HepG2 (cell line): ENCODE results near the gene SNCA. TPM values are rescaled to one million over a fixed set of nuclear protein-coding genes. Genes with fewer than 3 reads are reported as not detected.

Experiments
- ATAC-seq: fragments of 200-7000 bp; cut with Tn5 transposase; 3 replicates; pipeline ENCODE4 v1.9.1; 2020; ENCODE audit warnings: mild to moderate bottlenecking, moderate library complexity
- BruUV-seq: library from RNA; stranded (reverse); fragments of 400-500 nt; replicated peaks from 2 replicates; lab custom pipeline; 2021; lab: Mats Ljungman, UMichigan
- CTCF ChIA-PET: fragments of 300-600 bp; formaldehyde crosslinking; extraction: SDS; loops from one replicate; lab custom pipeline; 2021; ENCODE audit warnings: low total read pairs, inconsistent platforms, low intra/inter-chr PET ratio; lab: Yijun Ruan, JAX
- POLR2A ChIA-PET: fragments of 350-600 bp; sonication (Branson Sonifier 250); formaldehyde crosslinking; loops from one replicate; lab custom pipeline; 2020; ENCODE audit warnings: antibody characterized with exemption, inconsistent platforms; lab: Yijun Ruan, JAX
- DNase-seq: peaks from one replicate; pipeline ENCODE4 v3.0.0-alpha.2; 2015; ENCODE audit warnings: low spot score
- FAIRE-seq: peaks from 3 replicates; lab custom pipeline; 2011; peaks lifted over from hg19 to GRCh38; lab: Jason Lieb, UNC
- H2AFZ ChIP-seq: one replicate; pipeline ENCODE4 v1.6.1; 2011; ENCODE audit warnings: low read length, inconsistent platforms
- H3K27ac ChIP-seq: fragments of 300-600 bp; 3 replicates; pipeline ENCODE4 v1.8.0; 2011; ENCODE audit warnings: mixed run types, mild to moderate bottlenecking, mixed read lengths, low read length, inconsistent platforms; ENCODE audit not compliant: insufficient read depth; ENCODE audit errors: extremely low read length
- H3K27me3 ChIP-seq, 2 experiments: fragments of 200-600 bp in 1 of 2; 2 replicates in 1 of 2; 3 replicates in 1 of 2; pipeline versions ENCODE4 v1.6.0 to v1.8.0; 2011; ENCODE audit warnings: low read length in 2 of 2, mild to moderate bottlenecking in 2 of 2, moderate library complexity in 2 of 2, inconsistent platforms in 1 of 2; ENCODE audit not compliant: insufficient read depth in 2 of 2, control insufficient read depth in 1 of 2
- H3K36me3 ChIP-seq, 2 experiments: fragments of 200-600 bp in 1 of 2; replicated peaks in 1 of 2; 2 replicates in 1 of 2; 3 replicates in 1 of 2; pipeline versions ENCODE4 v1.5.1 to v1.8.0; 2011; ENCODE audit warnings: low read length in 2 of 2, inconsistent platforms in 1 of 2; ENCODE audit not compliant: insufficient read depth in 2 of 2, control insufficient read depth in 1 of 2
- H3K4me1 ChIP-seq: 2 replicates; pipeline ENCODE4 v1.5.1; 2012; ENCODE audit warnings: low read length, inconsistent platforms; ENCODE audit not compliant: insufficient read depth
- H3K4me2 ChIP-seq: 2 replicates; pipeline ENCODE4 v1.6.0; 2011; ENCODE audit warnings: low read depth, low read length, inconsistent platforms
- H3K4me3 ChIP-seq, 3 experiments: fragments of 200-600 bp in 1 of 3; sonication (generic), shearing (Covaris generic) in 1 of 3; replicated peaks in 1 of 3; 2 replicates each; pipeline ENCODE4 v1.5.1; 2011 to 2016; ENCODE audit warnings: low read length in 3 of 3, inconsistent platforms in 2 of 3, low read depth in 2 of 3, mild to moderate bottlenecking in 2 of 3, control low read depth in 1 of 3, mixed read lengths in 1 of 3; ENCODE audit not compliant: insufficient read depth in 1 of 3
- H3K79me2 ChIP-seq: one replicate; pipeline ENCODE4 v1.6.1; 2011; ENCODE audit warnings: low read length, inconsistent platforms; ENCODE audit not compliant: insufficient read depth
- H3K9ac ChIP-seq: 2 replicates; pipeline ENCODE4 v1.6.0; 2011; ENCODE audit warnings: mild to moderate bottlenecking, low read depth, low read length, inconsistent platforms; ENCODE audit not compliant: insufficient read depth
- H3K9me3 ChIP-seq: 2 replicates; pipeline ENCODE4 v1.5.1; 2012; ENCODE audit warnings: mild to moderate bottlenecking, low read length
- H4K20me1 ChIP-seq: 2 replicates; pipeline ENCODE4 v1.6.0; 2011; ENCODE audit warnings: inconsistent platforms, mild to moderate bottlenecking, low read length, moderate library complexity; ENCODE audit not compliant: insufficient read depth
- AHR ChIP-seq: IDR thresholded peaks from 2 replicates; pipeline ENCODE4 v1.6.1; 2018; ENCODE audit warnings: missing genetic modification reagents, missing compliant biosample characterization
- BCLAF1 ChIP-seq: fragments of 450-650 bp; IDR thresholded peaks from 2 replicates; pipeline ENCODE4 v1.6.1; 2017; ENCODE audit warnings: mild to moderate bottlenecking
- GATA4 ChIP-seq: sonication (generic); IDR thresholded peaks from 2 replicates; pipeline ENCODE4 v1.6.1; 2016; ENCODE audit warnings: antibody characterized with exemption, low read depth, borderline replicate concordance
- HMGA1 ChIP-seq: sonication (generic); formaldehyde crosslinking; conservative IDR thresholded peaks from 2 replicates; pipeline ENCODE4 v1.4.0; 2020; ENCODE audit warnings: missing genetic modification reagents
- SMC3 ChIP-seq: IDR thresholded peaks from 2 replicates; pipeline ENCODE4 v1.6.1; 2011; ENCODE audit warnings: low read length, improper control_type of control experiment
- STAT6 ChIP-seq: sonication (generic); formaldehyde crosslinking; IDR thresholded peaks from 2 replicates; pipeline ENCODE4 v1.4.0; 2020; ENCODE audit warnings: missing genetic modification reagents, mild to moderate bottlenecking, borderline replicate concordance
- TAF1 ChIP-seq: sonication (generic); formaldehyde crosslinking; IDR thresholded peaks from 2 replicates; pipeline ENCODE4 v1.4.0; 2020; ENCODE audit warnings: missing genetic modification reagents
- TCF7L2 ChIP-seq: IDR thresholded peaks from 2 replicates; pipeline ENCODE4 v1.6.1; 2011; ENCODE audit warnings: mild to moderate bottlenecking, low read depth, low read length, moderate library complexity
- TFDP1 ChIP-seq: IDR thresholded peaks from 2 replicates; pipeline ENCODE4 v1.6.1; 2016; ENCODE audit warnings: missing compliant biosample characterization, missing genetic modification reagents, borderline replicate concordance
- ZFP1 ChIP-seq: IDR thresholded peaks from 2 replicates; pipeline ENCODE4 v1.6.1; 2016
- ZNF556 ChIP-seq: sonication (generic); formaldehyde crosslinking; IDR thresholded peaks from 2 replicates; pipeline ENCODE4 v1.4.0; 2020; ENCODE audit warnings: mild to moderate bottlenecking, missing genetic modification reagents, borderline replicate concordance
- ZNF777 ChIP-seq: sonication (generic); formaldehyde crosslinking; IDR thresholded peaks from 2 replicates; pipeline ENCODE4 v1.4.0; 2020; ENCODE audit warnings: missing genetic modification reagents
- ZNF784 ChIP-seq: sonication (generic); formaldehyde crosslinking; IDR thresholded peaks from 2 replicates; pipeline ENCODE4 v1.5.1; 2020; ENCODE audit warnings: missing genetic modification reagents, mild to moderate bottlenecking, borderline replicate concordance
- ZSCAN31 ChIP-seq: sonication (generic); formaldehyde crosslinking; IDR thresholded peaks from 2 replicates; pipeline ENCODE4 v1.5.0; 2020; ENCODE audit warnings: low read depth, mild to moderate bottlenecking, missing genetic modification reagents
- WGBS: methylation state at CpG from one replicate; pipeline ENCODE4 v1.1.6; 2017; ENCODE audit warnings: low lambda C conversion rate; 5-methylcytosine and 5-hydroxymethylcytosine counted together
- in situ Hi-C: cut with HindIII; loops from 2 replicates; pipeline ENCODE4 v1.10.0; 2017; ENCODE audit warnings: low pct_unique_long_range_greater_than_20kb; ENCODE audit not compliant: extremely low pct_ligation_motif_present
- intact Hi-C: fragments of 100-400 bp; cut with micrococcal nuclease; formaldehyde crosslinking; loops from one replicate; pipeline ENCODE4 v1.10.0; 2022; ENCODE audit not compliant: unreplicated experiment
- polyA plus RNA-seq, 8 experiments: library from polyadenylated mRNA; depleted of rRNA in 3 of 8; stranded (reverse) in 7 of 8; unstranded in 1 of 8; fragments of >200 nt; fragmentation: Illumina TruSeq in 4 of 8; extraction: Trizol in 4 of 8; gene quantifications; 2 replicates each; pipeline versions ENCODE4 v1.2.1 to v1.2.3, GENCODE V29; 2011 to 2016; ENCODE audit warnings: low read depth in 4 of 8, missing spikeins in 1 of 8, mixed read lengths in 1 of 8; ENCODE audit not compliant: insufficient read depth in 1 of 8
- total RNA-seq, 5 experiments: library from RNA; depleted of rRNA; stranded (reverse); fragments of >200 nt; fragmentation: Illumina TruSeq; extraction: Trizol; gene quantifications; 2 replicates each; pipeline ENCODE4 v1.2.3, GENCODE V29; 2016; ENCODE audit warnings: low read depth in 1 of 5

The SNCA gene
- total and polyA plus RNA-seq, 2 of the 13 experiments (the other 11 are each of a cell fraction or from before 2014, with no cell fraction given) = not detected

DNA sequence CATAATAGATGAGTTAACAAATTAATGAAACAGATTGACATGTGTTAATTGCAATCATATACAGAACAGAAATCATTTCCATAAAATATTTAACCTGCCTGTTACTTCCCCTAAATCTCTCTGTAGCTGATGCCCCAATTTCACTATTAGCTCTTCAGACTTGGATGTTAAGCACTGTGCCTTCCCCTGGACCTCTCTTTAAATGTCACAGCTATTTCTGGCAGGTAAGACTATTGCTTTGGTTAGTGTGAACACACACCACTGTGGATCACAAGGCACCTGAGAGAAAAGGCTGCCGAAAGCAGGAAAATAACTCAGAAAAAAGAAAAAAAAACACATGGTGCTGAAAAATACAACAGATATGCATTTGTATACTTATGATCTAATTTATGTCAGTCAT lies 91.3 kb downstream of the SNCA start:
- WGBS = 0% methylated on average over 1 of the region's 1 CpG
- no peak for FAIRE-seq
- Histone ChIP-seq H3K4me1 (no peaks in the 10 kb centered on the region), H3K4me3 (no peak overlapping the region), H2AFZ (no peak overlapping the region), H3K27me3 (no peaks in the 10 kb centered on the region), H3K9ac (no peak overlapping the region), H3K4me2 (no peak overlapping the region), H3K79me2 (no peaks in the 10 kb centered on the region), H3K36me3 (no peaks in the 10 kb centered on the region), H4K20me1 (no peaks in the 10 kb centered on the region), H3K9me3 (no peaks in the 10 kb centered on the region), H3K27ac (no peak overlapping the region)
- POLR2A ChIA-PET = no interaction called here
- no peak for ATAC-seq
- in situ Hi-C loops = no loop called here
- no peak for DNase-seq
- no TSS peak for BruUV-seq
- CTCF ChIA-PET = no interaction called here
- intact Hi-C loops = no loop called here
- TF ChIP-seq TCF7L2 = no peak
- TF ChIP-seq TAF1 = no peak
- TF ChIP-seq TFDP1 (CRISPR knock-in tag) = no peak
- no peak for TF ChIP-seq STAT6 (CRISPR knock-in tag)
- TF ChIP-seq AHR = no peak
- TF ChIP-seq ZSCAN31 = no peak
- no peak for TF ChIP-seq HMGA1 (CRISPR knock-in tag)
- TF ChIP-seq SMC3 = no peak
- no peak for TF ChIP-seq ZNF777 (CRISPR knock-in tag)
- TF ChIP-seq ZFP1 (CRISPR knock-in tag) = no peak
- no peak for TF ChIP-seq ZNF784 (CRISPR knock-in tag)
- no peak for TF ChIP-seq BCLAF1
- TF ChIP-seq ZNF556 (CRISPR knock-in tag) = no peak
- TF ChIP-seq GATA4 = no peak
